Measurements from ENCODE around the gene TNRC6A.

The TNRC6A gene

GRCh38 chr16:24863582-24864437 is 134.4 kb downstream of the TNRC6A start:
- no peak for DNase-seq (ENCODE audit: extremely low read depth in 1 of 2, low read depth in 1 of 2)

DNA sequence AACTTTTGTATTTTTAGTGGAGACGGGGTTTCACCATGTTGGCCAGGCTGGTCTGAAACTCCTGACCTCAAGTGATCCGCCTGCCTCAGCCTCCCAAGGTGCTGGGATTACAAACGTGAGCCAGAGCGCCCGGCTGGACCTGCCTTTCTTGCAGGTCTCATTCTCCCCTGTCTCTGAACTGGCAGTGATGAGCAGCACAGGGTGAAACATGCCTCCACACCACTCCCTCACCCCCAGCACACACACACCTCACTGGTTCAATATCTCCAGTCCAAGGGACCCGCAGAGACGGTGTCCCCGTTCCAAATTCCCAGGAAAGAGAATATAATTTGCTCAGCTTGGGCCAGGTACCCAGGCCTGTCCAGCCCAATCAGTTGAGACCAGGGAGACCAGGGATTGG is 139.6 kb downstream of the TNRC6A start:
- no peak for DNase-seq (ENCODE audit: extremely low read depth in 1 of 2, low read depth in 1 of 2)

DNA sequence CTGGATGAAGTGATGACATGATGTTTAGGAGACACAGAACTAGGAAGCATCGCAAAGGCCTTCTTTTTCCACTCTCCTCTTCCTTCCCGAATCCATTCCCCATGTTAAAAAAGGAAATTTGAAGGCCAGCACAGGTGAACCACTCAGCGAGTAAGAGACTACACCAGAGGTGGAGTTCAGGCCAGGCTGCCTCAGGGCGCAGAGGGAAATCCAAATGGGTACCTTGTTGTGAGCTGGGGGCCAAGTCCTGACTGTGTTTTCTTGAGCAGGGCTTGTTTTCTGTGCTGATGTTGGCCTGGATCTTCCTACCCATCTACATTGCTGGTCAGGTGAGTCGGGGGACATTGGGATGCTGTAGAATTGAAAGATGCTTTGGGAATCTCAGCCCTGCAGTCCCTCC is 142.4 kb downstream of the TNRC6A start:
- no peak for DNase-seq (ENCODE audit: extremely low read depth in 1 of 2, low read depth in 1 of 2)

- no peak for DNase-seq (ENCODE audit: extremely low read depth in 1 of 2, low read depth in 1 of 2)
These were observed 143.6 kb downstream of the TNRC6A start for GRCh38 chr16:24873028-24873427.

DNA sequence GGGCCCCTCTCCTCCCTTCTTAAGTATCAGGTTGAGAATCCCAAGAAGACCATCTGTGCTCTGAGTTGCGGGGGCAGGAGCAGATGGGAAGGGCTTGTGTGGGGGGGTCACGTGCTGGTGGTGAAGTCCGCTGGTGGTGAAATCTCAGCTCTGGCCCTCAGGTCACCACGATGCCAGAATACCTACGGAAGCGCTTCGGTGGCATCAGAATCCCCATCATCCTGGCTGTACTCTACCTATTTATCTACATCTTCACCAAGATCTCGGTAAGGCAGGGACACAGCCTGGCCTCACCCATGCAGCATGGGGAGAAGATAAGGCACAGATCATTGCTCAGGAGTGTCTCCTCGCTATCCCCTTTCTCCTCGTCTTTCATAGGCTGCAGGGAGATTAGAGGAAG is 146.0 kb downstream of the TNRC6A start:
- no peak for DNase-seq (ENCODE audit: extremely low read depth in 1 of 2, low read depth in 1 of 2)

Measured in activated CD8-positive, alpha-beta memory T cell treated with anti-CD3 and anti-CD28 coated beads for 1 hour (primary cell).